SH-SY5Y (cell line): ENCODE results near the gene PRKACA.

ENCODE experiments used
- GATA2 ChIP-seq: IDR thresholded peaks from 2 replicates; pipeline ENCODE4 v1.6.1; 2011; ENCODE audit warnings: mild to moderate bottlenecking, low read depth, low read length
- GATA3 ChIP-seq: IDR thresholded peaks from 2 replicates; pipeline ENCODE4 v1.6.1; 2011; ENCODE audit warnings: low read depth, mild to moderate bottlenecking, low read length, moderate library complexity

PRKACA gene

GRCh38 chr19:14155371-14155770 is 37.8 kb upstream of the PRKACA start:
- TF ChIP-seq GATA3 = no peak
- no peak for TF ChIP-seq GATA2

DNA sequence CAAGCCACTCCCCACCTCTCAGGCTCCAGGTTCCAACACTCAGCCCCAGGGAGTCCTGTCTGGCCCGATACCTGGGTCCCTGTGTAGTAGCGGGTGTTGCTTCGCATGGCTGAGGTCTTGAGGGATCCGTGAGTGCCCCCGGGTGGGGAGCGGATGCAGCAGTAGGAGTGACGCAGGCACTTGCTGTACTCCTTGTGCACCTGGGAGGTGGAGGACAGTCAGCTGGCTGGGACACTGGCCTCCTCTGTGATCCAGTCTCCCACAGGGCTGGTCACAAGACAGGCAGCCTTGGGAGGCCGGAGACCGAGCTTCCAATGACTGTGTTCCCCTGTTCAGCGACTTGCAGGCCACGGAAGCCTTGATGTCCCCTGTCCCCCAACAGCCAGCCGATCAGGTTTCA is 35.2 kb upstream of the PRKACA start:
- TF ChIP-seq GATA2 = no peak

- TF ChIP-seq GATA3 (no peak), GATA2 (no peak)
Measured at GRCh38 chr19:14150770-14151661, 33.5 kb upstream of the PRKACA start.

- no peak for TF ChIP-seq GATA2
- TF ChIP-seq GATA3 = no peak
Measured at GRCh38 chr19:14150041-14150769, 32.6 kb upstream of the PRKACA start.

DNA sequence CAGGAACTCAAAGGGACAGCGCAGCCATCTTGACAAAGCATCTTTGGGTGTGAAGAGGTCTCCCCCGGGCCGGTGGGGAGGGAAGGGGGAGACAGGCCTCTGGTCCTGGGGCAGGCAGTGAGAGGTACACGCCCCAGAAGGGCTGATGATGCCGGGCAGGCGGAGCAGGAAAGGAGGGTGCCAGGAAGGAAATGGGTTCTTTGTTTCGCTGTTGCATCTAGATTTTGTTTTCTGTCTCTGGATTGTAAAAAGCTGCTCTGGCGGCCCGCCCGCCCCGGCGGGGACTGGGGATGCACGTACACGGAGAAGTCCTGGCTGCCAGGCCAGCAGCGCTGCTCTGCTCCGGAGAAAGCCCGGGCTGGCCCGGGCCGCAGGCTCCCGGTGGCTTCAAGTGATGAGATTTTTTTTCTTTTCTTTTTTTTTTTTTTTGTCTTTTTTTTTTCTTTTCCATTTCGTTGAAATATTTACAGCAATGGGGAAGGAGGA is 32.0 kb upstream of the PRKACA start:
- TF ChIP-seq GATA2 = no peak
- TF ChIP-seq GATA3 = no peak

- no peak for TF ChIP-seq GATA2
- TF ChIP-seq GATA3 = no peak
Measured at GRCh38 chr19:14148751-14149410, 31.3 kb upstream of the PRKACA start.

DNA sequence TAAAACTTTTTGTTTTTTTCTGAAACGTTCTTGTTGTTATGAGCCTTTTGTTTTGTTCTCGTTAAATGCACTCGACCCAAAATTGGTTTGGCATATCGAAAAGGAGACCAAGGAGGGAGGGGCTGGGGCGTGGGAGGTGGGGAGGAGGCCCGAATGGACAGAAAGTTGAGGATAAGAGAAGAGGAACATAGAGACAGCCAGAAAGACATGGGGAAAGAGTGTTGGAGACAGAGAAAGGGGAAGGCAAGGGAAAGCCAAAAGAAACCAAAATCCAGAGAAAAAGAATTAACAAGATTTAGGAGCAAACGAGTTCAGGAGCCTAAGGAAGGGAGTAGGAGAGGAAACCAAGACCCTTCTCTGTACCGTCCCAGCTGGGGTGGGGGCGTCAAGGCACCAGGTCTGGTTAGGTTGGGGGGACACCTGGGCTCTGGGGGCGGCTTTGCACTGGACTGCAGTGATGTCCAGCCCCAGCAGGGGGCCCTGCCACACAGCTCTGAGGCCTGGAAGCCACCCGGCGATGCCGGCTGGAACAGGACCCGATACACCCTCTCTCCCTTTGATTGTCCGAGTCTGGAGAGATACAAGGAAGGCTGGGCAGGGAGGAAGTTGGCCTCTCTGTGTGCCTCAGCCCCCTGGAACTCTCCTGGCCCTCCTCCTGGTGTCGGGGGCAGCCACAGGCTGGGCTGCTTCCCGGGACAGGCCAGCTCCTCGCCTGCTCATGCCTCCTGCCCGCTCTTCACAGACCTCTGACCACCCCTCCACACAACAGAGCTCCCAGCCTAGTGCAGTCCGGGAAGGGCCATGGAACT is 30.4 kb upstream of the PRKACA start:
- TF ChIP-seq GATA2 (no peak), GATA3 (no peak)

DNA sequence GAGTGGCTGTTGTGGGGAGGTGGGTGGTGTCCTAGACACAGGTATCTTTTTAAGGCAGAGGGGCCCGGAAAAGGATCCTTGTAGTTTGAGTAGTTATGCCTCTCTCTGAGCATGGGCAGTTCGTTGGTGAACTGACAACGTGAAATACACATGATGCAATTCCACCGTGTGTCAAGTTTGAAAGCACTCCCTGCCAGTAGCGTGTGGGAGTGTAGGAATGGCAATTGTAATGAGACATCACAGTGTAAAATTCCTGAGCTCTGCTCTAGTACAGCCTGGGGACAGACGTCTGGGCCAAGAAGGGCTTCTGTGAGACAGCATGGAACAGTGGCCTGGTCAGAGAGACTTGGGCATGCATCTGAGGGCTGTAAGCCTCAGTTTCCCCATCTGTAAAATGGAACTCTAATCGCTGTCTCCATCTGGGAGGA is 29.2 kb upstream of the PRKACA start:
- no peak for TF ChIP-seq GATA2
- no peak for TF ChIP-seq GATA3

DNA sequence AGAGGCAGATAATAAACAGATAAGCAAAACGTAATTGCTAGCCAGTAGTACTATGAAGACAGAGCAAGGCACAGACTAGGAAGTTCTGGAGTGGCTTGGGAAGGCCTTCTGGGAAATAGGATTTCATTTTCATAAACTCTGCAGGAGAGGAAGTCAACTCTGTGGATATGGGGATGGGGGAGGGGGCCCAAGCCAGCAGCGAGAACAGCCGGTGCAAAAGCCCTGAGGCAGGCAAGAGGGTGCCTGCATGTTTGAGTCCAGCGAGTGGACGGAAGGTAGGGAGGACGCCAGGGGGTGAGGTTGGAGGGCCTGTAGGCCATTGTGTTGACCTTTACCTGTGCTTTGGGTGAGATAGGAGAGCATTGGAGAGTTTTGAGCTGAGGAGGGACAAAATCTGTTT is 27.8 kb upstream of the PRKACA start:
- TF ChIP-seq GATA2 = no peak
- no peak for TF ChIP-seq GATA3

- TF ChIP-seq GATA2 (no peak), GATA3 (no peak)
Measured at GRCh38 chr19:14142262-14143190, 25.0 kb upstream of the PRKACA start.

DNA sequence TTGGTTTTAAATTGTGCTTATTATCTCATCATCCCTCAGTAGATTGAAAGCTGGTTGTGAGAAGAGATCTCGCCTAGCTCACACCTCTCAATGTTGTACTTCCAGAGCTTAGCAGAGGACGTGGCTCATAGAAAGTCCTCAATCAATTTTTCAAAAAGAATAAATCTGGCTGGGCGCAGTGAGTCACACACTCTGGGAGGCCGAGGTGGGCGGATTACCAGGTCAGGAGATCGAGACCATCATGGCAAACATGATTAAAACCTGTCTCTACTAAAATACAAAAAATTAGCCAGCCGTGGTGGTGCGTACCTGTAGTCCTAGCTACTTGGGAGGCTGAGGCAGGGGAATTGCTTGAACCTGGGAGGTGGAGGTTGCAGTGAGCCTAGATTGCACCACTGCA is 23.5 kb upstream of the PRKACA start:
- TF ChIP-seq GATA3 (no peak), GATA2 (no peak)

- no peak for TF ChIP-seq GATA2
- no peak for TF ChIP-seq GATA3
Measured at GRCh38 chr19:14139944-14140343, 22.4 kb upstream of the PRKACA start.
